Gastroesophageal sphincter (tissue), 3 donors: Measurements from ENCODE around the gene UTS2B.

Experiments used
- EP300 ChIP-seq: sonication (generic); formaldehyde crosslinking; IDR thresholded peaks from one replicate; pipeline ENCODE4 v1.6.1; 2017; ENCODE audit warnings: antibody characterized with exemption, mild to moderate bottlenecking
- POLR2A ChIP-seq, 2 donors: fragments of 450-650 bp; IDR thresholded peaks; one replicate each; pipeline ENCODE4 v1.6.1; 2017; ENCODE audit warnings: antibody characterized with exemption in 2 of 2, mild to moderate bottlenecking in 2 of 2, moderate library complexity in 1 of 2
- POLR2AphosphoS5 ChIP-seq: sonication (generic); formaldehyde crosslinking; IDR thresholded peaks from one replicate; pipeline ENCODE4 v1.6.1; 2017; ENCODE audit warnings: antibody characterized with exemption
- TF ChIP-seq, protein P1 (sequence below), 4 experiments: fragments of 200-600 bp in 2 of 4; fragments of 450-650 bp in 2 of 4; sonication (generic) in 1 of 4; IDR thresholded peaks; one replicate each; pipeline ENCODE4 v1.5.1; 2017 to 2019; ENCODE audit warnings: antibody characterized with exemption in 4 of 4, mild to moderate bottlenecking in 2 of 4, moderate library complexity in 2 of 4

DNA sequence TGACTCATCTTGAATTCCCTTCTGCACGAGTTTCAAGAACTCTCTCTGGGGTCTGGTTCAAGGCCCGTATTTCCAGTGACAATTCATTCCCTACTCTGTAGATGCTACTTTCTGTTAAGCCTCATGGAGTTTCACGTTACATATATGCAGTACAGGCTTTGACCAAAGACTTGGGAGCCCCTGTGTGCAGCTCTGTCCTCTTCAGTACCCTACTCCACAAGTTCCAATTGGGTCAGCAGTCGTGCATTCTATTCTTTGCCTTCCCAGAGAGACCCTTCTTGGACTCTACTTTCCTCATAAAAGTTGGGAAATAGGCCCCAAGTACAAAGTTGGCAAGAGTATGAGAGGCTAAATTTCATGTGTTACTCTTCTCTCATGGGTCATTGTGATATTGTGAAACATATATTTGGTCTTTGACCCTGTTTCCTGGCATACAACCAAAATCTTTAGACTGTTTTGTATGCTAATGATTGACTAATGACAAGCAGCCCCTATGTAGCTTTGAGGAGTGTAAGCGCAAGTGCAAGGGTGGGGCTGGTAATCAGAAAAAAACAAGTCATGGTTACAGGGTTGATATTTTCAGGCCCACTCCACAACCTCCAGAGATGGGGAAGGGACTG, 16.1 kb downstream of the UTS2B start:
- no peak for TF ChIP-seq EP300
- TF ChIP-seq, protein P1, sequence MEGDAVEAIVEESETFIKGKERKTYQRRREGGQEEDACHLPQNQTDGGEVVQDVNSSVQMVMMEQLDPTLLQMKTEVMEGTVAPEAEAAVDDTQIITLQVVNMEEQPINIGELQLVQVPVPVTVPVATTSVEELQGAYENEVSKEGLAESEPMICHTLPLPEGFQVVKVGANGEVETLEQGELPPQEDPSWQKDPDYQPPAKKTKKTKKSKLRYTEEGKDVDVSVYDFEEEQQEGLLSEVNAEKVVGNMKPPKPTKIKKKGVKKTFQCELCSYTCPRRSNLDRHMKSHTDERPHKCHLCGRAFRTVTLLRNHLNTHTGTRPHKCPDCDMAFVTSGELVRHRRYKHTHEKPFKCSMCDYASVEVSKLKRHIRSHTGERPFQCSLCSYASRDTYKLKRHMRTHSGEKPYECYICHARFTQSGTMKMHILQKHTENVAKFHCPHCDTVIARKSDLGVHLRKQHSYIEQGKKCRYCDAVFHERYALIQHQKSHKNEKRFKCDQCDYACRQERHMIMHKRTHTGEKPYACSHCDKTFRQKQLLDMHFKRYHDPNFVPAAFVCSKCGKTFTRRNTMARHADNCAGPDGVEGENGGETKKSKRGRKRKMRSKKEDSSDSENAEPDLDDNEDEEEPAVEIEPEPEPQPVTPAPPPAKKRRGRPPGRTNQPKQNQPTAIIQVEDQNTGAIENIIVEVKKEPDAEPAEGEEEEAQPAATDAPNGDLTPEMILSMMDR (IDR thresholded peaks at IDR 0.05): no peak
- no peak for TF ChIP-seq POLR2A (IDR thresholded peaks at IDR 0.05)
- no peak for TF ChIP-seq POLR2AphosphoS5
